HG02943 (cell line): ENCODE results near the gene TMEM269.
A peak's percentile ranks its signal among the peaks of the same experiment; 100 is the strongest.
"Not testable (repeated sequence)": the region's sequence is repeated elsewhere in the genome, so short reads cannot be mapped to it uniquely, and the experiment has no call there.

Experiments
- ATAC-seq: cut with Tn5 transposase; IDR thresholded peaks from one replicate; pipeline ENCODE4 v1.9.1; 2021; ENCODE audit warnings: mild to moderate bottlenecking, low read depth, moderate library complexity; ENCODE audit not compliant: unreplicated experiment

The TMEM269 gene

GRCh38 chr1:42773420-42773819 lies 11.4 kb upstream of the TMEM269 start:
- no peak for ATAC-seq

- ATAC-seq = no peak
Measured at GRCh38 chr1:42774928-42775526, 9.8 kb upstream of the TMEM269 start.

GRCh38 chr1:42776502-42776901 lies 8.3 kb upstream of the TMEM269 start:
- ATAC-seq = no peak

GRCh38 chr1:42777852-42778251 lies 6.9 kb upstream of the TMEM269 start:
- ATAC-seq = no peak

GRCh38 chr1:42779725-42780124 lies 5.1 kb upstream of the TMEM269 start:
- no peak for ATAC-seq

GRCh38 chr1:42780176-42780575 lies 4.6 kb upstream of the TMEM269 start:
- ATAC-seq = no peak

- ATAC-seq = no peak
Measured at GRCh38 chr1:42783092-42783491, 1.7 kb upstream of the TMEM269 start.

- ATAC-seq = no peak
Measured at GRCh38 chr1:42784547-42784945, 245 bp upstream of the TMEM269 start.

GRCh38 chr1:42786097-42786496 lies 1.3 kb downstream of the TMEM269 start:
- no peak for ATAC-seq

GRCh38 chr1:42788021-42788420 lies 3.2 kb downstream of the TMEM269 start:
- no peak for ATAC-seq

- no peak for ATAC-seq
Measured at GRCh38 chr1:42793824-42794223, 9.0 kb downstream of the TMEM269 start.

GRCh38 chr1:42797414-42797813 lies 12.6 kb downstream of the TMEM269 start:
- ATAC-seq = no peak

GRCh38 chr1:42797979-42798378 lies 13.2 kb downstream of the TMEM269 start:
- no peak for ATAC-seq

GRCh38 chr1:42801832-42802473 lies 17.2 kb downstream of the TMEM269 start:
- ATAC-seq = no peak

- no peak for ATAC-seq
Measured at GRCh38 chr1:42806171-42806570, 21.4 kb downstream of the TMEM269 start.

GRCh38 chr1:42806593-42806992 lies 21.8 kb downstream of the TMEM269 start:
- no peak for ATAC-seq

GRCh38 chr1:42807056-42807668 lies 22.4 kb downstream of the TMEM269 start:
- no peak for ATAC-seq

GRCh38 chr1:42814815-42815214 lies 30.0 kb downstream of the TMEM269 start:
- not testable (repeated sequence) for ATAC-seq

- ATAC-seq = no peak
Measured at GRCh38 chr1:42815941-42816584, 31.3 kb downstream of the TMEM269 start.

- peak; percentile 75 for ATAC-seq
Measured at GRCh38 chr1:42816585-42817439, 32.0 kb downstream of the TMEM269 start, which contains the start of the genes ERMAP and SVBP. ERMAP (plus strand) TSS chr1:42817122; CDS start chr1:42830449, 13,327 bp downstream. SVBP (minus strand) TSS chr1:42817397; CDS start chr1:42816544, 853 bp downstream.

- ATAC-seq = no peak
Measured at GRCh38 chr1:42817440-42817767, 32.6 kb downstream of the TMEM269 start.
